Skeletal muscle cell (primary cell): ENCODE measurements around the gene TIMM29.
"Not testable (repeated sequence)": the region's sequence is repeated elsewhere in the genome, so short reads cannot be mapped to it uniquely, and the experiment has no call there.

Experiments used
- DNase-seq: peaks from one replicate; pipeline ENCODE4 v3.0.0-alpha.2; 2010; ENCODE audit warnings: low read depth
- H3K4me3 ChIP-seq: 2 replicates; pipeline ENCODE4 v1.5.1; 2011; ENCODE audit warnings: low read depth, mild to moderate bottlenecking, control low read depth, low read length, moderate library complexity

Gene TIMM29

DNA sequence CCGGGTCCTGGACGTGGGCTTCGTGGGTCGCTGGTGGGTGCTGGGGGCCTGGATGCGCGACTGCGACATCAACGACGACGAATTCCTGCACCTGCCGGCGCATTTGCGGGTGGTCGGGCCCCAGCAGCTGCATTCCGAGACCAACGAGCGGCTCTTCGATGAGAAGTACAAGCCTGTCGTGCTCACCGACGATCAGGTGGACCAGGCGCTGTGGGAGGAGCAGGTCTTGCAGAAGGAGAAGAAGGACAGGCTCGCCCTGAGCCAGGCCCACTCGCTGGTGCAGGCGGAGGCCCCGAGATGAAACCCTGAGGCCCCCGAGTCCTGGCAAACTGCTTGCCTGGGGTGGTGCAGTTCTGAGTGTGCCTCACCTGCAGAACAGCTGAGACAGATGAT lies 787 bp downstream of the TIMM29 start:
- DNase-seq: no peak
- H3K4me3 ChIP-seq: peak overlapping the region; percentile 89

GRCh38 chr19:10935371-10936059 lies 6.9 kb downstream of the TIMM29 start:
- no peak for DNase-seq
- no peak overlapping the region for H3K4me3 ChIP-seq

DNA sequence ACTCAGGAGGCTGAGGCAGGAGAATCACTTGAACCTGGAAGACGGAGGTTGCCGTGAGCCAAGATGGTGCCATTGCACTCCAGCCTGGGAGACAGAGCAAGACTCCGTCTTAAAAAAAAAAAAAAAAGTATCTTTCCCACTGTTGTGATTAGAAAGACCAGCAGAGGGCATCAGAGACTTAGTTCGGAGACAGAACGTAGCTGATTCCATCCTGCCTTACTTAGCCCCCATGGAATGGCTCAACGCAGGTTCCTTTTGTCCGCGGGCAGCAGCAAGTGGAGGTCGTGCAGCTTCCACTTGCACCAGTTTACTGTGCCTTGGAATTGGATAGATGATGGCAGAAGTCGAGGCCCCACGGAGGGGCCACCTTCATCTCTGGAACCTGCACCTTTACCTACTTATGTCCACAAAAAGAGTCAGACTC lies 8.1 kb downstream of the TIMM29 start:
- DNase-seq: peak; percentile 39
- H3K4me3 ChIP-seq: peak overlapping the region; percentile 11

DNA sequence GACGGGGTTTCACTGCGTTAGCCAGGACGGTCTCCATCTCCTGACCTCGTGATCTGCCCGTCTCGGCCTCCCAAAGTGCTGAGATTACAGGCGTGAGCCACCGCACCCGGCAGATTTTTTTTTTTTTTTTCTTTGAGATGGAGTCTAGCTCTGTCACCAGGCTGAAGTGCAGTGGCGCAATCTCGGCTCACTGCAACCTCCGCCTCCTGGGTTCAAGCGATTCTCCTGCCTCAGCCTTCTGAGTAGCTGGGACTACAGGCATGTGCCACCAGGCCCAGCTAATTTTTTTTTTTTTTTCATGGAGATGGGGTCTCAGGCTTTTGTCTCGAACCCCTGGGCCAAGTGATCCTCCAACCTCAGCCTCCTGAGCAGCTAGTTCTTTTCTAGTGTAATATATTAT lies 13.0 kb downstream of the TIMM29 start:
- H3K4me3 ChIP-seq, DNase-seq: not testable (repeated sequence)

DNA sequence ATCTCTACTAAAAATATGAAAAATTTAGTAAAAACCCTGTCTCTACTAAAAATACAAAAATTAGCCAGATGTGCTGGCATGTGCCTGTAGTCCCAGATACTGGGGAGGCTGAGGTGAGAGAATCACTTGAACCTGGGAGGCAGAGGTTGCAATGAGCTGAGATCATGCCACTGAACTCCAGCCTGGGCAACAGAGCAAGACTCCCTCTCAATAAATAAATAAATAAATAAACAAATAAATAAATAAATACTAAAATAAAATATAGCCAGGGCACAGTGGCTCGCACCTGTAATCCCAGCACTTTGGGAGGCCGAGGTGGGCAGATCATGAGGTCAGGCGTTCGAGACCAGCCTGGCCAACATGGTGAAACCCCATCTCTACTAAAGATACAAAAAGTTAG lies 14.8 kb downstream of the TIMM29 start:
- not testable (repeated sequence) for H3K4me3 ChIP-seq, DNase-seq

GRCh38 chr19:10945264-10945663 lies 16.7 kb downstream of the TIMM29 start:
- H3K4me3 ChIP-seq: no peak overlapping the region
- no peak for DNase-seq

GRCh38 chr19:10946958-10947657 lies 18.5 kb downstream of the TIMM29 start:
- DNase-seq: no peak
- no peak overlapping the region for H3K4me3 ChIP-seq

- H3K4me3 ChIP-seq: no peak overlapping the region
- no peak for DNase-seq
Observed at GRCh38 chr19:10952809-10953208, 24.2 kb downstream of the TIMM29 start.

- not testable (repeated sequence) for DNase-seq
- peak overlapping the region; percentile 65 for H3K4me3 ChIP-seq
Observed at GRCh38 chr19:10959277-10959968, 30.8 kb downstream of the TIMM29 start.

- DNase-seq: peak; percentile 85
- H3K4me3 ChIP-seq: peak within 1 kb of the TSS; percentile 78
Observed at GRCh38 chr19:10960314-10961072, 31.9 kb downstream of the TIMM29 start, which contains the start of gene SMARCA4. Gene SMARCA4 (plus strand): TSS chr19:10961030. CDS start chr19:10984152, 23,122 bp downstream.

DNA sequence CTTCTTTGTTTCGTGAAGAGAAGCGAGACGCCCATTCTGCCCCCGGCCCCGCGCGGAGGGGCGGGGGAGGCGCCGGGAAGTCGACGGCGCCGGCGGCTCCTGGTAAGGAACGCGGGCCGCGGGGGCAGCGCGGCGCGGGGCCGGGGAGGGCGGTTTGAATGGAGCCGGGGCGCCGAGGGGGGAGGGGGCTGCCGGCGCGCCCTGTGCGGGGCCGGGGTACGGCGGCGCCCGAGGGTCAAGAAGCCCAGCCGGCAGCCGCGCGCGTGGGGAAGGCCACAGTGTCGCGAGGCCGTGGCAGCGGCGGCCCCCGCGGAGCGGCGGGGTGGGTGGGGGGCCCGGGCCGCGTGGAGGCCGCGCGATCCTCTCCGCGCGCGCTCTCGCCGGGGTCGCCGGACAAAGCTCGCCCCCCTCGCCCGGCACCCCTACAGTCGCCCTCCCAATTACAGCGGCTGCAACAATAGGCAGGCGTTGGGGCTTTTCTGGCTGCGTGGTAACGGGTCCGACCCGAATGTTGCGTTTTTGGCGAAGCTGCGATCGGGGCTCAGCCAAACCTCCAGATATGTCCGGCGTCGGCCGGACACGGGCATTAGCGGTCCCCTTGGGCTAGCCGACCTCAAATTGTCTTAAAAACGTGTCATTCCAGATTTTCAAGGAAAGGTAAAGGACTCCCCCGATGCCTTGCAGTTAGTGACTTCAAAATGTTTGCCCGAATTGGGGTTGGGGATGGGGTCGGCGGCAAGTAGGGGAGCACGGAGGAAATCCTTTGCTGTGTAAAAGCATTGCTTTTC lies 32.7 kb downstream of the TIMM29 start:
- no peak for DNase-seq
- peak overlapping the region; percentile 78 for H3K4me3 ChIP-seq

DNA sequence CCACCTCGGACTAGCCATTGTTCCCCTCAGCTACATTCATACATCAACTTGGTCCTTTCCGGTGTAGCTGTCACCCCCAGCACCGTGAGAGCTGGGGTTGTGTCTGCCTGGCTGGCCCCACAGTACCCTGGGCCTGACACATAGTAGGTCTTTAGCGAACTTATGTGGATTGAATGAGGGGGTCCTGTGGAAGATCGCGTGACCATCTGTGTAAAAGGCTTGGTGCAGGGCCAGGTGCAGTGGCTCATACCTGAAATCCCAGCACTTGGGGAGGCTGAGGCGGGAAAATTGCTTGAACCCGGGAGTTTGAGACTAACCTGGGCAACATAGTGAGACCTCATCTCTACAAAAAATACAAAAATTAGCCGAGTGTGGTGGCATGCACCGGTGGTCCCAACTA lies 34.3 kb downstream of the TIMM29 start:
- no peak for DNase-seq
- no peak overlapping the region for H3K4me3 ChIP-seq

DNA sequence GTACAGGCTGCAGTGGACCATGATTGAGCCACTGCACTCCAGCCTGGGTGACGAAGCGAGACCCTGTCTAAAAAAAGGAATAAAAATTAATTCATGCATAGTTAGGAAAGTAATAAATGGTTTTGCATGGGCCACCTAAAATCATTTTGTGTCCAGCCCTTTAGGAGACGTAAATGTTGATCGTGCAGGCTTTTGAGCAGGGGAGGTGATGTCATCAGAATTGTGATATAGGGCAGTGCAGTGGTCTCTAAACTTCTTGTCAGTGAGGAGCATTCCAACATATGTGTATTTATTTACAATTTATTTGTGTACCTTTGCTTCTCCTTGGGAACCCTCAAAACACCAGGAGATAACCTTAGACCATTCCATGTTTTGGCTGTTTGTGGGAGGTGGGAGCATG lies 35.3 kb downstream of the TIMM29 start:
- DNase-seq: no peak
- no peak overlapping the region for H3K4me3 ChIP-seq

GRCh38 chr19:10964903-10965302 lies 36.3 kb downstream of the TIMM29 start:
- no peak for DNase-seq
- H3K4me3 ChIP-seq: no peak overlapping the region

DNA sequence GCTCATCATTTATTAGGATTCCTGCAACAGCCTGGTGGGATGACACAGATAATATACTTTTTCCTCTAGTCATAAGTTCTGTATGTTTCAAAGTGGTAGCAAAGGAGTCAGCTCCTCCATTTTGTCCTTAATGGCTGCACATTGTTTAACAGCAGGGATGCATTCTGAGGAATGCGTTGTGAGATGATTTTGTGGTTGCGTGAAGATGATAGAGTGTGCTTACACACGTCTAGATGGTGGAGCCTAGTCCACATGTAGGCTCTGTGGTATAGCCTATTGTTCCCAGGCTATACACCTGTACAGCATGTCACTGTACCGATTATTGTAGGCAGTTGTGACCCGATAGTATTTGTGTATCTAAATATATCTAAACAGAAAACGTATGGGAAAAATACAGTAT lies 36.8 kb downstream of the TIMM29 start:
- no peak overlapping the region for H3K4me3 ChIP-seq
- no peak for DNase-seq

GRCh38 chr19:10966809-10967208 lies 38.2 kb downstream of the TIMM29 start:
- DNase-seq: no peak
- no peak overlapping the region for H3K4me3 ChIP-seq

DNA sequence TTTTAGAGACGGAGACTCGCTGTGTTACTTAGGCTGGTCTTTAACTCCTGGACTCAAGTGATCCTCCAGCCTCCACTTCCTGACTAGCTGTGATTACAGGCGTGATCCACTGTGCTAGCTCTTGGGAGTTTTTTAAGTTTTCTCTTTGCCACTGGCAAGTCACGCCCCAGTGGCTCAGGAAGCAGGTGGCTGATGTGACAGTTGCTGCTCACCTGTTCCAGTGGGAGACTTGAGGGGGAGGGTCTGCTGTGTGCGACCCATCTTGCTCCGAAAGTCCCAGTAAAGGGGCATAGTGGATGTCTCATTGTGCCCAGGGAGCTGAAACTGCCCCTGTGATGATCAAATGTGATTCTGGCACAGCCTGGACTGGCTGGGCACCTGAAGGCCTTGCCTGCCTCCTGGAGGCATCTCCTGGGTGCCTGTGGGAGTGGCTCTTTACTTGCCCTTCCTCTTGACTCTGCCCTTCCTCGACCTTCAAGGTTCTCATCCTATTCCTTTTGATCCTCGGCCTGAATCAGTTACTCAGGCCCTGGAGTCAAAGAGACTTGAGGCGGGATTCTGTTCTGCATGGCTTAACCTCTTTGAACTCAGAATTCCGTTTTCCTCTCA lies 40.0 kb downstream of the TIMM29 start:
- no peak for DNase-seq
- H3K4me3 ChIP-seq: no peak overlapping the region

DNA sequence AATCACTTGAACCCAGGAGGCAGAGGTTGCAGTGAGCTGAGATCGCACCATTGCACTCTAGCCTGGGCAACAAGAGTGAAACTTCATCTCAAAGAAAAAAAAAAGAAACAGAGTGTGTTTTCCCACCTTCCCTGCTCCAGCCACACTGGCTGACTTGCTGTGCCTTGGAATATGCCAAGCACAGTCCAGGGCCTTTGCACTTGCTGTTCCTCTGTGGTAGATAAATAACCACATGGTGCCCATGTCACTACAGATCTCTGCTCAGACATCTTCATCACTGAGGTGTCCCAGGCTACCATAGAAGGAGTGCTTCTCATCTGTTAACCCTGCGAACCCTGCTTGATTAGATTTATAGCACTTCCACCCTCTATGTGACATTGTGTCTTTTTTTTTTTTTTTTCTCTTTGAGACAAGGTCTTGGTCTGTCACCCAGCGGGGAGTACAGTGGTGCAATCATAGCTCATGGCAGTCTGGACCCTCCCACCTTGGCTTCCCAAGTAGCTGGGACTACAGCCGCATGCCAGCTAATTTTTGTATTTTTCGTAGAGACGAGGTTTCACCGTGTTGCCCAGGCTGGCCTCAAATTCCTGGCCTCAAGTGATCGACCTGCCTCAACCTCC lies 42.6 kb downstream of the TIMM29 start:
- DNase-seq: no peak
- H3K4me3 ChIP-seq: no peak overlapping the region
